Measurements from ENCODE around the gene HIGD1C. TPM values are rescaled to one million over a fixed set of nuclear protein-coding genes. Genes with fewer than 3 reads are reported as not detected.
A peak's percentile ranks its signal among the peaks of the same experiment; 100 is the strongest.

Gene HIGD1C
- total and polyA plus RNA-seq, 2 of the 8 experiments (the other 6 are each of a cell fraction or from before 2014, with no cell fraction given), result not detected

DNA sequence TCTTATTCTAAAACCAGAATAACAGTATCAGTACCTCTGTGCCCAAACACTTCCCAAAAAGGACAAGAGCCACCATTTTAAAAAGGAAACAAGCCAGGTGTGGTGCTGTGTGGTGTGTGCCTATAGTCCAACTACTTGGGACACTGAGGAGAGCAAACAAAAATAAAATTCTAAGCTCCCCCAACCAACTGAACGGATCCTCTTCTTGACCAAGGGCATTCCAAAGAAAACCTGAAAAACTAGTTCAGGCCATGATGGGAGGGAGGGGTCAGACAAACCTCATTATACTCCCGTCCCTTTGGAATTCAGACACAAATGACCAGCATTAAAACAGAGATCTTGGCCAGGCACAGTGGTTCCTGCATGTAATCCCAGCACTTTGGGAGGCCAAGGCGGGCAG lies 53.3 kb downstream of the HIGD1C start:
- Histone ChIP-seq H3K4me3 (ENCODE audit: extremely low read depth in 1 of 4, insufficient read depth in 2 of 4, low read depth in 3 of 4, low read length in 4 of 4) (no peak overlapping the region; a peak in 1 of 8 replicates), H3K79me1 (ENCODE audit: low read depth, low read length) (no peaks in the 10 kb centered on the region; the same call in 1 of the 2 replicates), H4K91ac (replicated peaks; ENCODE audit: insufficient read length, low read length) (no peak overlapping the region), H2BK5ac (ENCODE audit: low read depth, low read length) (peak overlapping the region; percentile 69; the same call in 1 of the 2 replicates), H2BK12ac (ENCODE audit: low read depth, low read length) (no peak overlapping the region; the same call in 1 of the 2 replicates), H3K9ac (replicated peaks in 1 of 4; ENCODE audit: extremely low read depth in 1 of 4, low read depth in 3 of 4, low read length in 3 of 4) (no peak overlapping the region), H3K14ac (ENCODE audit: insufficient read length) (no peak overlapping the region), H2BK15ac (ENCODE audit: low read length) (no peak overlapping the region), H3K9me3 (ENCODE audit: insufficient read depth in 2 of 2, low read depth in 1 of 2, low read length in 1 of 2) (no peaks in the 10 kb centered on the region), H4K8ac (ENCODE audit: extremely low read depth, insufficient read depth, low read length) (no peak overlapping the region), H3K27me3 (replicated peaks in 1 of 4; ENCODE audit: control insufficient read depth in 3 of 4, extremely low read depth in 1 of 4, insufficient read depth in 3 of 4, low read length in 3 of 4) (no peaks in the 10 kb centered on the region), H4K5ac (ENCODE audit: insufficient read length, low read depth, low read length) (no peak overlapping the region), H3K27ac (ENCODE audit: low read depth, low read length) (peak overlapping the region; percentile 3; the same call in 1 of the 2 replicates), H2AK5ac (ENCODE audit: low read depth, low read length) (no peak overlapping the region), H3K18ac (ENCODE audit: extremely low read depth, low read length) (no peak overlapping the region), H3K79me2 (ENCODE audit: control insufficient read depth in 1 of 2, insufficient read depth in 2 of 2, low read length in 2 of 2) (peaks cover 0 to 16% of the 10 kb centered on the region in 2 experiments; a peak in 1 of 4 replicates), H3K4me2 (ENCODE audit: insufficient read depth in 1 of 2, low read depth in 2 of 2, low read length in 2 of 2) (peak overlapping the region; percentile 32 to 41; a peak in 3 of 4 replicates), H3K36me3 (ENCODE audit: control insufficient read depth in 2 of 4, insufficient read depth in 4 of 4, low read length in 3 of 4) (peaks cover 0 to 11% (median 3%) of the 10 kb centered on the region in 4 experiments; a peak in 3 of 8 replicates), H3K23me2 (ENCODE audit: low read depth, low read length) (no peaks in the 10 kb centered on the region), H3K4ac (replicated peaks; ENCODE audit: insufficient read length, low read depth, low read length) (no peak overlapping the region), H3K23ac (ENCODE audit: insufficient read length) (no peak overlapping the region), H2BK20ac (ENCODE audit: low read length) (no peak overlapping the region), H4K20me1 (replicated peaks in 1 of 2; ENCODE audit: control insufficient read depth in 1 of 2, insufficient read depth in 2 of 2, low read length in 2 of 2) (no peaks in the 10 kb centered on the region), H2BK120ac (replicated peaks; ENCODE audit: low read depth, low read length) (no peak overlapping the region), H3K56ac (replicated peaks; ENCODE audit: insufficient read length, low read depth, low read length) (no peak overlapping the region), H2AFZ (ENCODE audit: low read length) (no peak overlapping the region), H3K4me1 (replicated peaks in 1 of 4; ENCODE audit: control insufficient read depth in 3 of 4, insufficient read depth in 4 of 4, low read length in 3 of 4) (peaks cover 0 to 6% (median 3%) of the 10 kb centered on the region in 4 experiments; a peak in 4 of 7 replicates)
- CTCF ChIA-PET (ENCODE audit: partially characterized antibody), result interaction anchor here (0.6 to 6.9 kb wide), 5 partner anchors 11 to 573 kb away, joined by 3 to 66 read pairs (median 6); partner anchors contain the start of gene SLC11A2
- DNase-seq (ENCODE audit: low read depth in 1 of 2, low spot score in 2 of 2) (no peak), FAIRE-seq (no peak)
- POLR2A ChIA-PET (ENCODE audit: partially characterized antibody), result interaction anchor here (0.6 to 3.9 kb wide), 9 partner anchors 13 to 242 kb away, joined by 3 to 20 read pairs (median 5); partner anchors contain the start of genes ATF1, CSRNP2 and SLC11A2
- peak; percentile 87 for TF ChIP-seq SP1 (IDR thresholded peaks at IDR 0.05; ENCODE audit: low read depth, low read length)
- TF ChIP-seq GTF2F1 (IDR thresholded peaks at IDR 0.05; ENCODE audit: borderline replicate concordance, low read depth, low read length), result no peak
- no peak for TF ChIP-seq POLR2A (IDR thresholded peaks at IDR 0.05; ENCODE audit: control extremely low read depth in 1 of 2, low read depth in 2 of 2, low read length in 2 of 2)
- peak; percentile 81 for TF ChIP-seq ASH2L (IDR thresholded peaks at IDR 0.05; ENCODE audit: low read length)
- peak; percentile 52; the same call in 1 of the 2 replicates for TF ChIP-seq RBBP5 (IDR thresholded peaks at IDR 0.05; ENCODE audit: borderline replicate concordance, low read depth, low read length)
- TF ChIP-seq TAF1 (IDR thresholded peaks at IDR 0.05; ENCODE audit: low read depth, low read length), result peak; percentile 30; the same call in 1 of the 2 replicates
- WGBS, 2 experiments (ENCODE audit: extremely low coverage in 1 of 2, insufficient coverage in 1 of 2, insufficient read length in 1 of 2, insufficient replicate concordance in 2 of 2, low coverage in 1 of 2, low lambda C conversion rate in 2 of 2, missing lambda C conversion rate in 1 of 2), result 70% methylated on average over 3 of the region's 3 CpGs; no CpG with 5 or more reads in 1 of the 2 experiments

Data from H1 (cell line).